CD4-positive, CD25-positive, alpha-beta regulatory T cell (primary cell): ENCODE data around the gene GNB5. TPM values are rescaled to one million over a fixed set of nuclear protein-coding genes. Genes with fewer than 3 reads are reported as not detected.

Source experiments
- polyA plus RNA-seq, 4 donors: library from polyadenylated mRNA; unstranded; fragments of 300-500 nt; fragmentation: Illumina TruSeq; gene quantifications; one replicate each; pipeline ENCODE4 v1.2.3, GENCODE V29; 2021
- total RNA-seq: library from RNA; stranded (reverse); gene quantifications from one replicate; pipeline ENCODE4 v1.2.3, GENCODE V29; 2022

GNB5 gene
- total and polyA plus RNA-seq, 5 donors from 2014 or later, result 64.3 to 87.6 (median 65.8) TPM

Other genes with a start within 250 kb of the GNB5 start
- gene LEO1, start 219.6 kb downstream of the GNB5 start, total RNA-seq, result 12.5 TPM
- 10 to 100 TPM; 16.5 to 23.9 (median 21.3) TPM for gene LEO1, start 219.6 kb downstream of the GNB5 start, polyA plus RNA-seq
- 49.4 TPM for gene MAPK6, start 172.2 kb downstream of the GNB5 start, total RNA-seq
- gene MAPK6, start 172.2 kb downstream of the GNB5 start, polyA plus RNA-seq, result 10 to 100 TPM in 2 of 4 donors, 1 to 10 TPM in 2; 8.2 to 15.9 (median 10.4) TPM
- 0.42 TPM for gene BCL2L10, start 78.6 kb downstream of the GNB5 start, total RNA-seq
- gene BCL2L10, start 78.6 kb downstream of the GNB5 start, polyA plus RNA-seq, result under 1 TPM in 1 of 4 donors, not detected in 3; 0.23 TPM
- gene MYO5C, start 104.4 kb upstream of the GNB5 start, total RNA-seq, result 4.1 TPM
- gene MYO5C, start 104.4 kb upstream of the GNB5 start, polyA plus RNA-seq, result 1 to 10 TPM in 3 of 4 donors, under 1 TPM in 1; 0.60 to 1.9 (median 1.4) TPM